HepG2 (cell line): ENCODE data around the gene MYL11. TPM values are rescaled to one million over a fixed set of nuclear protein-coding genes. Genes with fewer than 3 reads are reported as not detected.

Experiments
- HCFC1 ChIP-seq: fragments of 150-350 bp; IDR thresholded peaks from 2 replicates; pipeline ENCODE4 v1.6.1; 2014; ENCODE audit warnings: low read depth, low read length
- IKZF1 ChIP-seq: fragments of 450-650 bp; IDR thresholded peaks from 2 replicates; pipeline ENCODE4 v1.7.1; 2016
- MED1 ChIP-seq: sonication (generic); formaldehyde crosslinking; IDR thresholded peaks from 2 replicates; pipeline ENCODE4 v1.4.0; 2020; ENCODE audit warnings: missing genetic modification reagents
- MIER2 ChIP-seq: IDR thresholded peaks from 2 replicates; pipeline ENCODE4 v1.6.1; 2016; ENCODE audit warnings: missing biosample characterization, missing genetic modification reagents
- PBX2 ChIP-seq: IDR thresholded peaks from 2 replicates; pipeline ENCODE4 v1.6.1; 2016; ENCODE audit warnings: control low read depth
- SKI ChIP-seq: fragments of 450-650 bp; IDR thresholded peaks from one replicate; pipeline ENCODE4 v1.6.1; 2018; ENCODE audit warnings: mild to moderate bottlenecking; ENCODE audit not compliant: partially characterized antibody
- SOX6 ChIP-seq, 2 experiments: fragments of 450-650 bp in 1 of 2; sonication (generic) in 1 of 2; formaldehyde crosslinking in 1 of 2; IDR thresholded peaks; 2 replicates each; pipeline versions ENCODE4 v1.4.0 to v1.6.1; 2017 to 2020; ENCODE audit warnings: antibody characterized with exemption in 1 of 2, mild to moderate bottlenecking in 1 of 2, missing genetic modification reagents in 1 of 2
- SP2 ChIP-seq: sonication (generic); formaldehyde crosslinking; IDR thresholded peaks from 2 replicates; pipeline ENCODE4 v1.5.1; 2020; ENCODE audit warnings: mild to moderate bottlenecking, missing genetic modification reagents
- SP4 ChIP-seq: sonication (generic); formaldehyde crosslinking; IDR thresholded peaks from 2 replicates; pipeline ENCODE4 v1.8.1; 2023; ENCODE audit warnings: mild to moderate bottlenecking, missing genetic modification reagents
- SRF ChIP-seq: IDR thresholded peaks from 2 replicates; pipeline ENCODE4 v1.6.1; 2011; ENCODE audit warnings: mild to moderate bottlenecking, low read depth, low read length, moderate library complexity
- THAP11 ChIP-seq: IDR thresholded peaks from 2 replicates; pipeline ENCODE4 v1.6.1; 2016; ENCODE audit warnings: missing biosample characterization, missing genetic modification reagents
- ZBTB38 ChIP-seq: sonication (generic); formaldehyde crosslinking; IDR thresholded peaks from 2 replicates; pipeline ENCODE4 v1.5.1; 2020; ENCODE audit warnings: mild to moderate bottlenecking, missing genetic modification reagents
- ZNF136 ChIP-seq: sonication (generic); formaldehyde crosslinking; IDR thresholded peaks from 2 replicates; pipeline ENCODE4 v1.8.1; 2022; ENCODE audit warnings: low read depth, mild to moderate bottlenecking, moderate library complexity, missing genetic modification reagents
- ZNF296 ChIP-seq: sonication (generic); formaldehyde crosslinking; conservative IDR thresholded peaks from 2 replicates; pipeline ENCODE4 v1.5.0; 2020; ENCODE audit warnings: mild to moderate bottlenecking, missing genetic modification reagents
- ZNF501 ChIP-seq: sonication (generic); formaldehyde crosslinking; IDR thresholded peaks from 2 replicates; pipeline ENCODE4 v1.5.1; 2020; ENCODE audit warnings: mild to moderate bottlenecking, moderate library complexity, missing genetic modification reagents
- ZNF543 ChIP-seq: sonication (generic); formaldehyde crosslinking; IDR thresholded peaks from 2 replicates; pipeline ENCODE4 v1.4.0; 2020; ENCODE audit warnings: mild to moderate bottlenecking, missing genetic modification reagents
- ZNF577 ChIP-seq: sonication (generic); formaldehyde crosslinking; IDR thresholded peaks from 2 replicates; pipeline ENCODE4 v1.4.0; 2020; ENCODE audit warnings: mild to moderate bottlenecking, low read depth, missing genetic modification reagents, borderline replicate concordance
- ZNF788 ChIP-seq: sonication (generic); formaldehyde crosslinking; IDR thresholded peaks from 2 replicates; pipeline ENCODE4 v1.5.0; 2020; ENCODE audit warnings: mild to moderate bottlenecking, missing genetic modification reagents, borderline replicate concordance
- ZNF891 ChIP-seq: sonication (generic); formaldehyde crosslinking; IDR thresholded peaks from 2 replicates; pipeline ENCODE4 v1.5.0; 2020; ENCODE audit warnings: mild to moderate bottlenecking, missing genetic modification reagents
- polyA plus RNA-seq, 8 experiments: library from polyadenylated mRNA; depleted of rRNA in 3 of 8; stranded (reverse) in 7 of 8; unstranded in 1 of 8; fragments of >200 nt; fragmentation: Illumina TruSeq in 4 of 8; extraction: Trizol in 4 of 8; gene quantifications; 2 replicates each; pipeline versions ENCODE4 v1.2.1 to v1.2.3, GENCODE V29; 2011 to 2016; ENCODE audit warnings: low read depth in 4 of 8, missing spikeins in 1 of 8, mixed read lengths in 1 of 8; ENCODE audit not compliant: insufficient read depth in 1 of 8
- total RNA-seq, 5 experiments: library from RNA; depleted of rRNA; stranded (reverse); fragments of >200 nt; fragmentation: Illumina TruSeq; extraction: Trizol; gene quantifications; 2 replicates each; pipeline ENCODE4 v1.2.3, GENCODE V29; 2016; ENCODE audit warnings: low read depth in 1 of 5
- TF ChIP-seq, protein P1 (sequence below): IDR thresholded peaks from 2 replicates; pipeline ENCODE4 v1.6.1; 2012; ENCODE audit warnings: low read depth, low read length, improper control_type of control experiment
- TF ChIP-seq, protein P2 (sequence below): sonication (generic); formaldehyde crosslinking; IDR thresholded peaks from 2 replicates; pipeline ENCODE4 v1.8.0; 2022; ENCODE audit warnings: mild to moderate bottlenecking, missing genetic modification reagents, moderate library complexity
- TF ChIP-seq, protein P3 (sequence below): sonication (generic); formaldehyde crosslinking; IDR thresholded peaks from 2 replicates; pipeline ENCODE4 v1.4.0; 2020; ENCODE audit warnings: mild to moderate bottlenecking, missing genetic modification reagents
- TF ChIP-seq, protein P4 (sequence below): IDR thresholded peaks from 2 replicates; pipeline ENCODE4 v1.6.1; 2016; ENCODE audit warnings: low read depth, borderline replicate concordance
- TF ChIP-seq, protein P5 (sequence below): IDR thresholded peaks from 2 replicates; pipeline ENCODE4 v1.6.1; 2016

The MYL11 gene
- total and polyA plus RNA-seq, 2 of the 13 experiments (the other 11 are each of a cell fraction or from before 2014, with no cell fraction given) = not detected

DNA sequence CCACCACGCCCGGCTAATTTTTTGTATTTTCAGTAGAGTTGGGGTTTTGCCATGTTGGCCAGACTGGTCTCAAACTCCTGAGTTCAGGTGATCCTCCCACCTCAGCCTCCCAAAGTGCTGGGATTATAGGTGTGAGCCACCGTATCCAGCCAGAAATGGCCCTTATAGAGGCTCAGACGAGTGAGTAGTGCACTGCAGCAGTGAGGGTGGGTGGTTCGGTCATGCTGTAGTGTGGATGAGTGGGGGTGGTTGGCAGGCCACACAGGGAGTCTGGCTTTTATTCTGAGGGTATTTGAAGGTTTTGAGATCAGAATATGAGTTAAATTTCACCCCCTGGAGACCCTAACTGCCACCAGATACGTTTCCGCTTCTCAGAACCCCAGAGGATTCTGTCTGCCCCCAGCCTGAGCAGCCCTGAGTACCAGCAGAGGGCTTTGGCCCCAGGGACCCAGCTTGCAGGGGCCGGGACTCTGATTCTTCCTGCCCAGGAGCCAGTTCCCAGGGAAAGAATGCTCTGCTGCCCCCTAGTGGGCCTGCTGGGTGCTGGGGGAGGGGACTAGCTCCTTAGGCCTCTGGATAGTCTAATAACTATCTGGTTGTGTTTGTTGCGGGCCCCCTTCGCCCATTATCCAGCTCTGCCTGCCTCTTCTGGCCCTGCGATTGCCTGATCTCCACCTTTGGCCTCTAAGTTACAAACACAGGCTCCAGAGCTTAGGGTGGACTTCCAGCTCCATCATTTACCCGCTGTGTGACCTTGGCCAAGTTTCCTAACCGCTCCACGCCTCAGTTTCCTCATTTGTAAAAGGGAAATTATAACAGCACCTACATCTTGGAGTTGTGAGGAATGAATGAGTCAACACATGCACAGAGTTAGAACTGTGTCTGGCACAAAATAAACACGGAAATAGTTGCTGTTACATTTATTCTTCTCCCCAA lies 34.8 kb downstream of the MYL11 start (continued):
- TF ChIP-seq, protein P1, sequence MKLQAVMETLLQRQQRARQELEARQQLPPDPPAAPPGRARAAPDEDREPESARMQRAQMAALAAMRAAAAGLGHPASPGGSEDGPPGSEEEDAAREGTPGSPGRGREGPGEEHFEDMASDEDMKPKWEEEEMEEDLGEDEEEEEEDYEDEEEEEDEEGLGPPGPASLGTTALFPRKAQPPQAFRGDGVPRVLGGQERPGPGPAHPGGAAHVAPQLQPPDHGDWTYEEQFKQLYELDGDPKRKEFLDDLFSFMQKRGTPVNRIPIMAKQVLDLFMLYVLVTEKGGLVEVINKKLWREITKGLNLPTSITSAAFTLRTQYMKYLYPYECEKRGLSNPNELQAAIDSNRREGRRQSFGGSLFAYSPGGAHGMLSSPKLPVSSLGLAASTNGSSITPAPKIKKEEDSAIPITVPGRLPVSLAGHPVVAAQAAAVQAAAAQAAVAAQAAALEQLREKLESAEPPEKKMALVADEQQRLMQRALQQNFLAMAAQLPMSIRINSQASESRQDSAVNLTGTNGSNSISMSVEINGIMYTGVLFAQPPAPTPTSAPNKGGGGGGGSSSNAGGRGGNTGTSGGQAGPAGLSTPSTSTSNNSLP = 0 out of 2 replicates have a peak, but pooled peaks have one; percentile 18
- TF ChIP-seq, protein P2, sequence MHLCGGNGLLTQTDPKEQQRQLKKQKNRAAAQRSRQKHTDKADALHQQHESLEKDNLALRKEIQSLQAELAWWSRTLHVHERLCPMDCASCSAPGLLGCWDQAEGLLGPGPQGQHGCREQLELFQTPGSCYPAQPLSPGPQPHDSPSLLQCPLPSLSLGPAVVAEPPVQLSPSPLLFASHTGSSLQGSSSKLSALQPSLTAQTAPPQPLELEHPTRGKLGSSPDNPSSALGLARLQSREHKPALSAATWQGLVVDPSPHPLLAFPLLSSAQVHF = no peak
- no peak for TF ChIP-seq ZNF891 (CRISPR knock-in tag)
- TF ChIP-seq SP4 (CRISPR knock-in tag) = peak; percentile 57; the same call in 1 of the 2 replicates
- TF ChIP-seq, protein P3, sequence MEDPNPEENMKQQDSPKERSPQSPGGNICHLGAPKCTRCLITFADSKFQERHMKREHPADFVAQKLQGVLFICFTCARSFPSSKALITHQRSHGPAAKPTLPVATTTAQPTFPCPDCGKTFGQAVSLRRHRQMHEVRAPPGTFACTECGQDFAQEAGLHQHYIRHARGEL (CRISPR knock-in tag) = 0 out of 2 replicates have a peak, but pooled peaks have one; percentile 10
- TF ChIP-seq, protein P4, sequence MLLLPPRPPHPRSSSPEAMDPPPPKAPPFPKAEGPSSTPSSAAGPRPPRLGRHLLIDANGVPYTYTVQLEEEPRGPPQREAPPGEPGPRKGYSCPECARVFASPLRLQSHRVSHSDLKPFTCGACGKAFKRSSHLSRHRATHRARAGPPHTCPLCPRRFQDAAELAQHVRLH (CRISPR knock-in tag) = peak; percentile 89; the same call in 1 of the 2 replicates
- no peak for TF ChIP-seq ZNF543
- TF ChIP-seq ZNF577 (CRISPR knock-in tag) = no peak
- no peak for TF ChIP-seq PBX2 (CRISPR knock-in tag)
- 0 out of 2 replicates have a peak, but pooled peaks have one; percentile 49 for TF ChIP-seq MIER2 (CRISPR knock-in tag)
- peak; percentile 74 for TF ChIP-seq SKI
- no peak for TF ChIP-seq IKZF1
- peak; percentile 68 for TF ChIP-seq MED1 (CRISPR knock-in tag)
- no peak for TF ChIP-seq SP2 (CRISPR knock-in tag)
- peak; percentile 83 for TF ChIP-seq ZNF501
- TF ChIP-seq, protein P5, sequence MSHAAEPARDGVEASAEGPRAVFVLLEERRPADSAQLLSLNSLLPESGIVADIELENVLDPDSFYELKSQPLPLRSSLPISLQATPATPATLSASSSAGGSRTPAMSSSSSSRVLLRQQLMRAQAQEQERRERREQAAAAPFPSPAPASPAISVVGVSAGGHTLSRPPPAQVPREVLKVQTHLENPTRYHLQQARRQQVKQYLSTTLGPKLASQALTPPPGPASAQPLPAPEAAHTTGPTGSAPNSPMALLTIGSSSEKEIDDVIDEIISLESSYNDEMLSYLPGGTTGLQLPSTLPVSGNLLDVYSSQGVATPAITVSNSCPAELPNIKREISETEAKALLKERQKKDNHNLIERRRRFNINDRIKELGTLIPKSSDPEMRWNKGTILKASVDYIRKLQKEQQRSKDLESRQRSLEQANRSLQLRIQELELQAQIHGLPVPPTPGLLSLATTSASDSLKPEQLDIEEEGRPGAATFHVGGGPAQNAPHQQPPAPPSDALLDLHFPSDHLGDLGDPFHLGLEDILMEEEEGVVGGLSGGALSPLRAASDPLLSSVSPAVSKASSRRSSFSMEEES = peak; percentile 43; the same call in 1 of the 2 replicates
- peak; percentile 68; the same call in 1 of the 2 replicates for TF ChIP-seq ZNF136 (CRISPR knock-in tag)
- TF ChIP-seq SRF = peak; percentile 37; the same call in 1 of the 2 replicates
- TF ChIP-seq ZBTB38 = peak; percentile 50; the same call in 1 of the 2 replicates
- TF ChIP-seq HCFC1 = no peak
- no peak for TF ChIP-seq ZNF296
- peak; percentile 57; the same call in 1 of the 2 replicates for TF ChIP-seq ZNF788 (CRISPR knock-in tag)
- no peak for TF ChIP-seq SOX6 (IDR thresholded peaks at IDR 0.05)
- peak; percentile 67 for TF ChIP-seq SOX6 (CRISPR knock-in tag; IDR thresholded peaks at IDR 0.05)
- TF ChIP-seq THAP11 (CRISPR knock-in tag) = peak; percentile 71
